Neural progenitor cell (in vitro differentiated cells): ENCODE measurements around the gene PXDN. TPM values are rescaled to one million over a fixed set of nuclear protein-coding genes. Genes with fewer than 3 reads are reported as not detected.

Experiments
- DNase-seq: peaks from one replicate; pipeline ENCODE4 v3.0.0-alpha.2; 2016; ENCODE audit warnings: low spot score
- H2AFZ ChIP-seq: fragments of 200-600 bp; sonication (generic); replicated peaks from 2 replicates; pipeline ENCODE4 v1.6.1; 2016; ENCODE audit warnings: antibody characterized with exemption
- H3F3A ChIP-seq: fragments of 200-600 bp; sonication (generic); 2 replicates; pipeline ENCODE4 v1.6.1; 2016; ENCODE audit warnings: antibody characterized with exemption, low read depth
- H3K27ac ChIP-seq: fragments of 200-600 bp; sonication (generic); 2 replicates; pipeline ENCODE4 v1.5.1; 2016; ENCODE audit warnings: mild to moderate bottlenecking
- H3K27me3 ChIP-seq: fragments of 200-600 bp; sonication (generic); 2 replicates; pipeline ENCODE4 v1.6.1; 2016; ENCODE audit warnings: mild to moderate bottlenecking, moderate library complexity
- H3K36me3 ChIP-seq: fragments of 200-600 bp; sonication (generic); 2 replicates; pipeline ENCODE4 v1.5.1; 2016
- H3K4me1 ChIP-seq: fragments of 200-600 bp; sonication (generic); 2 replicates; pipeline ENCODE4 v1.6.1; 2016; ENCODE audit warnings: mixed run types
- H3K4me2 ChIP-seq: fragments of 200-600 bp; sonication (generic); 2 replicates; pipeline ENCODE4 v1.6.1; 2016
- H3K4me3 ChIP-seq: fragments of 200-600 bp; sonication (generic); 2 replicates; pipeline ENCODE4 v1.5.1; 2016
- H3K79me2 ChIP-seq: fragments of 200-600 bp; sonication (generic); 2 replicates; pipeline ENCODE4 v1.6.1; 2016; ENCODE audit warnings: low read depth
- H3K9ac ChIP-seq: fragments of 200-600 bp; sonication (generic); 2 replicates; pipeline ENCODE4 v1.6.1; 2016
- H3K9me3 ChIP-seq: fragments of 200-600 bp; sonication (generic); 2 replicates; pipeline ENCODE4 v1.5.1; 2016; ENCODE audit warnings: low read depth
- H4K20me1 ChIP-seq: fragments of 200-600 bp; sonication (generic); 2 replicates; pipeline ENCODE4 v1.6.1; 2016; ENCODE audit warnings: low read depth
- H3K27ac Mint-ChIP-seq: 3 replicates; pipeline ENCODE4 v1.8.0; 2021; ENCODE audit warnings: mixed read lengths
- H3K27me3 Mint-ChIP-seq: 2 replicates; pipeline ENCODE4 v1.8.0; 2022; ENCODE audit warnings: low read depth, mild to moderate bottlenecking, inconsistent platforms, moderate library complexity, mixed read lengths; ENCODE audit not compliant: insufficient read depth
- H3K36me3 Mint-ChIP-seq: 3 replicates; pipeline ENCODE4 v1.8.0; 2021; ENCODE audit warnings: mixed read lengths
- H3K4me1 Mint-ChIP-seq: 3 replicates; pipeline ENCODE4 v1.8.0; 2021; ENCODE audit warnings: mixed read lengths
- H3K4me3 Mint-ChIP-seq: 3 replicates; pipeline ENCODE4 v1.8.0; 2021; ENCODE audit warnings: mild to moderate bottlenecking, moderate library complexity, mixed read lengths
- H3K9me3 Mint-ChIP-seq: 3 replicates; pipeline ENCODE4 v1.8.0; 2020; ENCODE audit warnings: mixed read lengths
- CTCF ChIP-seq: fragments of 200-600 bp; sonication (generic); IDR thresholded peaks from 2 replicates; pipeline ENCODE4 v1.5.1; 2017; ENCODE audit warnings: antibody characterized with exemption, mild to moderate bottlenecking
- EZH2 ChIP-seq: fragments of 200-600 bp; sonication (generic); IDR thresholded peaks from 2 replicates; pipeline ENCODE4 v1.6.1; 2017; ENCODE audit warnings: antibody characterized with exemption, mild to moderate bottlenecking, moderate library complexity
- EZH2phosphoT487 ChIP-seq: fragments of 200-600 bp; sonication (generic); IDR thresholded peaks from 2 replicates; pipeline ENCODE4 v1.6.1; 2017; ENCODE audit warnings: antibody characterized with exemption
- total RNA-seq: library from RNA; depleted of rRNA; stranded (reverse); fragments of >200 nt; gene quantifications from 2 replicates; pipeline ENCODE4 v1.2.3, GENCODE V29; 2015; ENCODE audit warnings: low replicate concordance

The PXDN gene
- total RNA-seq, 1 donor from 2014 or later: 118 TPM

GRCh38 chr2:1751767-1752725 is 7.7 kb upstream of the PXDN start:
- Histone ChIP-seq H3K4me2 (no peak overlapping the region), H3K27me3 (peaks cover 20% of the 10 kb centered on the region), H4K20me1 (no peaks in the 10 kb centered on the region), H3K9me3 (no peaks in the 10 kb centered on the region), H3K36me3 (no peaks in the 10 kb centered on the region), H3K4me3 (no peak overlapping the region), H3K27ac (no peak overlapping the region), H3F3A (no peaks in the 10 kb centered on the region), H3K79me2 (no peaks in the 10 kb centered on the region), H3K4me1 (no peaks in the 10 kb centered on the region), H3K9ac (no peak overlapping the region), H2AFZ (no peak overlapping the region)
- H3K27ac Mint-ChIP-seq: no peak overlapping the region
- H3K27me3 Mint-ChIP-seq: peaks cover 10% of the 10 kb centered on the region
- peaks cover 5% of the 10 kb centered on the region for H3K4me1 Mint-ChIP-seq
- H3K9me3 Mint-ChIP-seq: peaks cover 42% of the 10 kb centered on the region
- H3K4me3 Mint-ChIP-seq: no peak overlapping the region
- TF ChIP-seq CTCF (no peak), EZH2 (no peak), EZH2phosphoT487 (no peak)
- peaks cover 7% of the 10 kb centered on the region for H3K36me3 Mint-ChIP-seq
- no peak for DNase-seq

- Histone ChIP-seq H4K20me1 (no peaks in the 10 kb centered on the region), H3K79me2 (no peaks in the 10 kb centered on the region), H3K4me2 (no peak overlapping the region), H3F3A (no peaks in the 10 kb centered on the region), H3K36me3 (no peaks in the 10 kb centered on the region), H3K9me3 (no peaks in the 10 kb centered on the region), H3K4me3 (no peak overlapping the region), H2AFZ (no peak overlapping the region), H3K9ac (no peak overlapping the region), H3K4me1 (no peaks in the 10 kb centered on the region), H3K27ac (no peak overlapping the region), H3K27me3 (peaks cover 29% of the 10 kb centered on the region)
- H3K4me3 Mint-ChIP-seq: peak overlapping the region; percentile 30
- peaks cover 45% of the 10 kb centered on the region for H3K9me3 Mint-ChIP-seq
- H3K27me3 Mint-ChIP-seq: peaks cover 15% of the 10 kb centered on the region
- DNase-seq: peak; percentile 82
- H3K36me3 Mint-ChIP-seq: peaks cover 16% of the 10 kb centered on the region
- H3K27ac Mint-ChIP-seq: peak overlapping the region; percentile 39
- TF ChIP-seq CTCF: peak; percentile 79
- no peak for TF ChIP-seq EZH2phosphoT487
- no peak for TF ChIP-seq EZH2
- peaks cover 5% of the 10 kb centered on the region for H3K4me1 Mint-ChIP-seq
Measured at GRCh38 chr2:1750933-1751766, 6.8 kb upstream of the PXDN start.

- peaks cover 15% of the 10 kb centered on the region for H3K27me3 Mint-ChIP-seq
- Histone ChIP-seq H3K27me3 (peaks cover 37% of the 10 kb centered on the region), H3K36me3 (no peaks in the 10 kb centered on the region), H3K9ac (no peak overlapping the region), H3K4me1 (no peaks in the 10 kb centered on the region), H3K4me3 (no peak overlapping the region), H3K27ac (no peak overlapping the region), H3K4me2 (no peak overlapping the region), H2AFZ (no peak overlapping the region), H3K79me2 (no peaks in the 10 kb centered on the region), H3F3A (peaks cover 6% of the 10 kb centered on the region), H4K20me1 (peaks cover 2% of the 10 kb centered on the region), H3K9me3 (no peaks in the 10 kb centered on the region)
- H3K36me3 Mint-ChIP-seq: peaks cover 17% of the 10 kb centered on the region
- TF ChIP-seq CTCF (no peak), EZH2phosphoT487 (no peak), EZH2 (no peak)
- H3K27ac Mint-ChIP-seq: no peak overlapping the region
- H3K4me3 Mint-ChIP-seq: no peak overlapping the region
- H3K9me3 Mint-ChIP-seq: peaks cover 42% of the 10 kb centered on the region
- H3K4me1 Mint-ChIP-seq: peaks cover 5% of the 10 kb centered on the region
- no peak for DNase-seq
Measured at GRCh38 chr2:1750270-1750932, 6.1 kb upstream of the PXDN start.
